ENCODE measurements around the gene NPTX1. TPM values are rescaled to one million over a fixed set of nuclear protein-coding genes. Genes with fewer than 3 reads are reported as not detected.
A peak's percentile ranks its signal among the peaks of the same experiment; 100 is the strongest.

The NPTX1 gene
- total RNA-seq, 1 donor from 2014 or later, result not detected

GRCh38 chr17:80424878-80425765 is 51.3 kb downstream of the NPTX1 start:
- no peaks in the 10 kb centered on the region for H3K9me3 Mint-ChIP-seq (ENCODE audit: low read depth)
- H3K27me3 Mint-ChIP-seq, result no peaks in the 10 kb centered on the region
- TF ChIP-seq CTCF (IDR thresholded peaks at IDR 0.05; ENCODE audit: unreplicated experiment), result no peak
- no peak overlapping the region for H3K27ac Mint-ChIP-seq
- H3K4me1 Mint-ChIP-seq (ENCODE audit: low read depth), result peaks cover 2% of the 10 kb centered on the region
- H3K36me3 Mint-ChIP-seq (ENCODE audit: insufficient read depth), result no peaks in the 10 kb centered on the region
- no peak overlapping the region for H3K4me3 Mint-ChIP-seq (ENCODE audit: low read depth)
- DNase-seq (ENCODE audit: low spot score, unreplicated experiment), result no peak

GRCh38 chr17:80424261-80424660 is 52.1 kb downstream of the NPTX1 start:
- no peak for DNase-seq (ENCODE audit: low spot score, unreplicated experiment)
- no peak overlapping the region for H3K27ac Mint-ChIP-seq
- TF ChIP-seq CTCF (IDR thresholded peaks at IDR 0.05; ENCODE audit: unreplicated experiment), result no peak
- no peaks in the 10 kb centered on the region for H3K9me3 Mint-ChIP-seq (ENCODE audit: low read depth)
- no peak overlapping the region for H3K4me3 Mint-ChIP-seq (ENCODE audit: low read depth)
- peaks cover 2% of the 10 kb centered on the region for H3K4me1 Mint-ChIP-seq (ENCODE audit: low read depth)
- no peaks in the 10 kb centered on the region for H3K27me3 Mint-ChIP-seq
- no peaks in the 10 kb centered on the region for H3K36me3 Mint-ChIP-seq (ENCODE audit: insufficient read depth)

- no peak for DNase-seq (ENCODE audit: low spot score, unreplicated experiment)
Observed at GRCh38 chr17:80423536-80424225, 52.7 kb downstream of the NPTX1 start.

GRCh38 chr17:80422981-80423380 is 53.4 kb downstream of the NPTX1 start:
- peak overlapping the region; percentile 73 for H3K27ac Mint-ChIP-seq
- H3K4me3 Mint-ChIP-seq (ENCODE audit: low read depth), result no peak overlapping the region
- DNase-seq (ENCODE audit: low spot score, unreplicated experiment), result no peak
- H3K36me3 Mint-ChIP-seq (ENCODE audit: insufficient read depth), result peaks cover 4% of the 10 kb centered on the region
- H3K27me3 Mint-ChIP-seq, result no peaks in the 10 kb centered on the region
- no peaks in the 10 kb centered on the region for H3K9me3 Mint-ChIP-seq (ENCODE audit: low read depth)
- H3K4me1 Mint-ChIP-seq (ENCODE audit: low read depth), result peaks cover 2% of the 10 kb centered on the region
- TF ChIP-seq CTCF (IDR thresholded peaks at IDR 0.05; ENCODE audit: unreplicated experiment), result no peak

More at GRCh38 chr17:80423536-80424225, 52.7 kb downstream of the NPTX1 start:
- Mint-ChIP-seq H3K9me3 (ENCODE audit: low read depth) (no peaks in the 10 kb centered on the region), H3K27me3 (no peaks in the 10 kb centered on the region), H3K4me3 (ENCODE audit: low read depth) (no peak overlapping the region), H3K4me1 (ENCODE audit: low read depth) (peaks cover 2% of the 10 kb centered on the region), H3K36me3 (ENCODE audit: insufficient read depth) (no peaks in the 10 kb centered on the region), H3K27ac (peak overlapping the region; percentile 69)
- TF ChIP-seq CTCF (IDR thresholded peaks at IDR 0.05; ENCODE audit: unreplicated experiment), result no peak

- H3K27ac Mint-ChIP-seq, result no peak overlapping the region
- no peak for DNase-seq (ENCODE audit: low spot score, unreplicated experiment)
- peaks cover 2% of the 10 kb centered on the region for H3K4me1 Mint-ChIP-seq (ENCODE audit: low read depth)
- H3K27me3 Mint-ChIP-seq, result no peaks in the 10 kb centered on the region
- TF ChIP-seq CTCF (IDR thresholded peaks at IDR 0.05; ENCODE audit: unreplicated experiment), result no peak
- no peak overlapping the region for H3K4me3 Mint-ChIP-seq (ENCODE audit: low read depth)
- no peaks in the 10 kb centered on the region for H3K9me3 Mint-ChIP-seq (ENCODE audit: low read depth)
- peaks cover 4% of the 10 kb centered on the region for H3K36me3 Mint-ChIP-seq (ENCODE audit: insufficient read depth)
Observed at GRCh38 chr17:80422276-80422675, 54.1 kb downstream of the NPTX1 start.

Measured in progenitor cell of endocrine pancreas (in vitro differentiated cells).